HG03442 (cell line): ENCODE results near the gene TMEM101.
"Not testable (repeated sequence)": the region's sequence is repeated elsewhere in the genome, so short reads cannot be mapped to it uniquely, and the experiment has no call there.

Experiments
- ATAC-seq: cut with Tn5 transposase; IDR thresholded peaks from one replicate; pipeline ENCODE4 v1.9.1; 2021; ENCODE audit warnings: mild to moderate bottlenecking, moderate library complexity; ENCODE audit not compliant: unreplicated experiment

TMEM101 gene

DNA sequence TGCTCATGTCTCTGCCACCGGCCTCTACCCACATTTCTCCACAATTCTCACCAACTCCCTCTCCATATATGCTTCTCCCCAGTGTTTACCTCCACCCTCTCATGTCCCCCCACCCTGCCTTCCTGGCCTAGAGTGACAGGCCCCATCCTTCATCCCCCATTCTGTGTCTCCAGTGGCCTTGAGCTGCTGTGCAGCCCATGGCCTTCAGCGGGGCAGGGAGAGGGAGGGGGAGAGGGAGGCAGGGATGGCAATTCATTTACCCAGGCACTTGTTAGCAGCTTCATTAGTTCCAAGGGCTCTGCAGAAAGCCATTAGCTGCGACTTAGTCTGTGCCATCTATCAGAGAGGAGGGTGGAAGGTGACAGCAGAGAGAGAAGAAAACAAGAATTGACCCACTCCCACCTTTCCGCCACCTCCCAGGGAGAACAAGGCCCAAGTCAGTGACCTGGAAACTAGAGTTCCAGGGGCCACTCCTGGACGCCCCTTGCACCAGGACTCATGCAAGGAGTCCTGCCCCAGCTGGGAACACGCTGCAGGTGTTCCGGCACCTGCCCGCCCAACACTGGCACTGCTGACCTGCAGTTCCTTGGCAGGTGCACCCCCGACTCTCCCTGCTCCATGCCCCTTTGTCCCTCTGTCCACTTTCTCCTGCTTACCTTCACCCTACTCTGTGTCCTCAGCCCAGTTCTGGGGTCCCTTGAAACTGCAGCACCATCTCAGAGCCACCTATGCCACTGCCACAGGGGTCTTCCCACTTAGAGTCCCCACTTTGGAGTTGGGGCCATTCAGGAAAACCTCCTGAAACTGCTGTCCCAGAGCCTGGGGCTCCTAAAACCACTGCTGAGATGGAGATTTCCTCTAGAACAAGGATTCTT lies 37.6 kb downstream of the TMEM101 start:
- no peak for ATAC-seq

DNA sequence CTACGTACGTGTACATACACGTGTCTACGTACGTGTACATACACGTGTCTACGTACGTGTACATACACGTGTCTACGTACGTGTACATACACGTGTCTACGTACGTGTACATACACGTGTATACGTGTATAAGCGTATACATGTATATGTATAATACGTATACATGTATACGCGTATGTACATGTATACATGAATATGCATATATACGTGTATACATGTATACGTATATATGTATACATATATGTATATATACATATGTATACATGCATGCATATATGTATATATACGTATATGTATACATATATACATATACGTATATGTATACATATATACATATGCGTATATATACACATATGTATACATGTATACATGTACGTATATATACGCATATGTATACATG lies 38.9 kb downstream of the TMEM101 start:
- no peak for ATAC-seq

GRCh38 chr17:43974382-43975266 lies 40.1 kb downstream of the TMEM101 start:
- ATAC-seq: no peak

- not testable (repeated sequence) for ATAC-seq
Observed at GRCh38 chr17:43972444-43973212, 42.1 kb downstream of the TMEM101 start.

- not testable (repeated sequence) for ATAC-seq
Observed at GRCh38 chr17:43971436-43971835, 43.3 kb downstream of the TMEM101 start.

- no peak for ATAC-seq
Observed at GRCh38 chr17:43970366-43970765, 44.4 kb downstream of the TMEM101 start.

- ATAC-seq: no peak
Observed at GRCh38 chr17:43967251-43967875, 47.4 kb downstream of the TMEM101 start.

DNA sequence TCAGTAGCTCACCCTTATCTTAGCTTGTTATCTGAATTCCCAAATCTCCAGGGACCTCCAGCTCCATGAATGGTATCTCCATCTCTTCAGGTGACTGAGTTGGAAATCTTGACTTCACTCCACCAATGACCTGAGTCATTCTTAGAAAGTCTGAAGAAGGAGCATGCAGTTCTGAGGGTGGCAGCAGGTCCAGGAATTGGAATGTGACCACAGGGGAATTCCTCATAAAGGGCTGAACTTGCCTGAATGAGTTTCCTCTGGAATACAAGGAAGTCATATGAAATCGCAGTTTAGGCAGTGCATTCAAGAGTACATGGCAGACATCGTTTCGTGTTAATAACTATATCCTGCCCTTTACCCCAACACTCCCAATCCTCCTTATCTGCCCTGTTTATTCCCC lies 48.5 kb downstream of the TMEM101 start:
- no peak for ATAC-seq

GRCh38 chr17:43962479-43962878 lies 52.3 kb downstream of the TMEM101 start:
- no peak for ATAC-seq

GRCh38 chr17:43961954-43962353 lies 52.8 kb downstream of the TMEM101 start:
- ATAC-seq: no peak

DNA sequence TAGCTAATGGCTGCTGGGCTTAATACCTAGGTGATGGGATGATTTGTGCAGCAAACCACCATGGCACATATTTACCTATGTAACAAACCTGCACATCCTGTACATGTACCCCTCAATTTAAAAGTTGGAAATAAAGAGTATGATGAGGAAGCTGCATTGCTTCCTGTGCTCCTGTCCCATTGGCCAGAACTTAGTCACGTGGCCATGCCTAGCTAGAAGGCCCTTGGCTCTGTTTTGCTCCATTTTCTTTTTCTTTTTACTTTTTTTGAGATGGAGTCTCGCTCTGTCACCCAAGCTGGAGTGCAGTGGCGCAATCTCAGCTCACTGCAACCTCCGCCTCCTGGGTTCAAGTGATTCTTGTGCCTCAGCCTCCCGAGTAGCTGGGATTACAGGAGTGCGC lies 53.5 kb downstream of the TMEM101 start:
- ATAC-seq: not testable (repeated sequence)
